Measurements from ENCODE around the gene KLHL4.
"Not testable (repeated sequence)": the region's sequence is repeated elsewhere in the genome, so short reads cannot be mapped to it uniquely, and the experiment has no call there.

Gene KLHL4

GRCh38 chrX:87517571-87518141 is at the start of gene KLHL4:
TSS of gene KLHL4 (plus strand) at chrX:87517802. CDS start at chrX:87517894, 92 bp downstream.
- H3K9ac ChIP-seq (ENCODE audit: low read length) = peak within 1 kb of the TSS; percentile 83
- peaks cover 7% of the 10 kb centered on the region for H3K4me1 ChIP-seq (ENCODE audit: control insufficient read depth, insufficient read depth, low read length)
- H3K36me3 ChIP-seq (ENCODE audit: control insufficient read depth, insufficient read depth, low read length) = no peaks in the 10 kb centered on the region
- H3K9me3 ChIP-seq (ENCODE audit: control insufficient read depth, insufficient read depth, low read depth, low read length) = no peaks in the 10 kb centered on the region
- H3K27ac ChIP-seq (ENCODE audit: low read depth, low read length) = peak within 1 kb of the TSS; percentile 87
- H3K27me3 ChIP-seq (ENCODE audit: control insufficient read depth, insufficient read depth, low read length) = no peaks in the 10 kb centered on the region
- H3K4me3 ChIP-seq (ENCODE audit: low read depth, low read length) = peak within 1 kb of the TSS; percentile 75

GRCh38 chrX:87468941-87469340 is 48.7 kb upstream of the KLHL4 start:
- H3K9ac ChIP-seq (ENCODE audit: low read length) = no peak overlapping the region
- no peaks in the 10 kb centered on the region; the same call in 1 of the 2 replicates for H3K27me3 ChIP-seq (ENCODE audit: control insufficient read depth, insufficient read depth, low read length)
- no peak overlapping the region for H3K4me3 ChIP-seq (ENCODE audit: low read depth, low read length)
- no peak overlapping the region for H3K27ac ChIP-seq (ENCODE audit: low read depth, low read length)
- H3K4me1 ChIP-seq (ENCODE audit: control insufficient read depth, insufficient read depth, low read length) = peaks cover 7% of the 10 kb centered on the region; the same call in 1 of the 2 replicates
- no peaks in the 10 kb centered on the region for H3K36me3 ChIP-seq (ENCODE audit: control insufficient read depth, insufficient read depth, low read length)
- peaks cover 11% of the 10 kb centered on the region for H3K9me3 ChIP-seq (ENCODE audit: control insufficient read depth, insufficient read depth, low read depth, low read length)

GRCh38 chrX:87475793-87476192 is 41.8 kb upstream of the KLHL4 start:
- Histone ChIP-seq H3K36me3 (ENCODE audit: control insufficient read depth, insufficient read depth, low read length) (no peaks in the 10 kb centered on the region), H3K9me3 (ENCODE audit: control insufficient read depth, insufficient read depth, low read depth, low read length) (peaks cover 5% of the 10 kb centered on the region), H3K27ac (ENCODE audit: low read depth, low read length) (no peak overlapping the region), H3K9ac (ENCODE audit: low read length) (no peak overlapping the region), H3K4me1 (ENCODE audit: control insufficient read depth, insufficient read depth, low read length) (no peaks in the 10 kb centered on the region), H3K27me3 (ENCODE audit: control insufficient read depth, insufficient read depth, low read length) (no peaks in the 10 kb centered on the region; the same call in 1 of the 2 replicates), H3K4me3 (ENCODE audit: low read depth, low read length) (no peak overlapping the region)

- not testable (repeated sequence) for H3K27ac ChIP-seq (ENCODE audit: low read depth, low read length); H3K36me3 ChIP-seq (ENCODE audit: control insufficient read depth, insufficient read depth, low read length); H3K9me3 ChIP-seq (ENCODE audit: control insufficient read depth, insufficient read depth, low read depth, low read length); H3K27me3 ChIP-seq (ENCODE audit: control insufficient read depth, insufficient read depth, low read length); H3K4me1 ChIP-seq (ENCODE audit: control insufficient read depth, insufficient read depth, low read length); H3K4me3 ChIP-seq (ENCODE audit: low read depth, low read length); H3K9ac ChIP-seq (ENCODE audit: low read length)
Observed at GRCh38 chrX:87478703-87479102, 38.9 kb upstream of the KLHL4 start.

- Histone ChIP-seq H3K4me1 (ENCODE audit: control insufficient read depth, insufficient read depth, low read length) (no peaks in the 10 kb centered on the region; the same call in 1 of the 2 replicates), H3K9ac (ENCODE audit: low read length) (no peak overlapping the region), H3K9me3 (ENCODE audit: control insufficient read depth, insufficient read depth, low read depth, low read length) (no peaks in the 10 kb centered on the region), H3K4me3 (ENCODE audit: low read depth, low read length) (no peak overlapping the region), H3K36me3 (ENCODE audit: control insufficient read depth, insufficient read depth, low read length) (no peaks in the 10 kb centered on the region), H3K27ac (ENCODE audit: low read depth, low read length) (no peak overlapping the region), H3K27me3 (ENCODE audit: control insufficient read depth, insufficient read depth, low read length) (peaks cover 2% of the 10 kb centered on the region; the same call in 1 of the 2 replicates)
Observed at GRCh38 chrX:87489071-87489470, 28.5 kb upstream of the KLHL4 start.

- Histone ChIP-seq H3K4me3 (ENCODE audit: low read depth, low read length) (no peak overlapping the region), H3K27me3 (ENCODE audit: control insufficient read depth, insufficient read depth, low read length) (no peaks in the 10 kb centered on the region; the same call in 1 of the 2 replicates), H3K27ac (ENCODE audit: low read depth, low read length) (no peak overlapping the region), H3K36me3 (ENCODE audit: control insufficient read depth, insufficient read depth, low read length) (no peaks in the 10 kb centered on the region), H3K9ac (ENCODE audit: low read length) (no peak overlapping the region), H3K9me3 (ENCODE audit: control insufficient read depth, insufficient read depth, low read depth, low read length) (no peaks in the 10 kb centered on the region), H3K4me1 (ENCODE audit: control insufficient read depth, insufficient read depth, low read length) (peaks cover 7% of the 10 kb centered on the region)
Observed at GRCh38 chrX:87515836-87516235, 1.8 kb upstream of the KLHL4 start.

GRCh38 chrX:87516717-87517121 is 883 bp upstream of the KLHL4 start:
- peak overlapping the region; percentile 83 for H3K9ac ChIP-seq (ENCODE audit: low read length)
- no peaks in the 10 kb centered on the region for H3K36me3 ChIP-seq (ENCODE audit: control insufficient read depth, insufficient read depth, low read length)
- no peaks in the 10 kb centered on the region; the same call in 1 of the 2 replicates for H3K27me3 ChIP-seq (ENCODE audit: control insufficient read depth, insufficient read depth, low read length)
- H3K4me3 ChIP-seq (ENCODE audit: low read depth, low read length) = peak overlapping the region; percentile 75
- peaks cover 7% of the 10 kb centered on the region for H3K4me1 ChIP-seq (ENCODE audit: control insufficient read depth, insufficient read depth, low read length)
- peak overlapping the region; percentile 87; the same call in 1 of the 2 replicates for H3K27ac ChIP-seq (ENCODE audit: low read depth, low read length)
- H3K9me3 ChIP-seq (ENCODE audit: control insufficient read depth, insufficient read depth, low read depth, low read length) = no peaks in the 10 kb centered on the region

GRCh38 chrX:87518504-87518903 is 902 bp downstream of the KLHL4 start:
- Histone ChIP-seq H3K4me3 (ENCODE audit: low read depth, low read length) (peak overlapping the region; percentile 75), H3K4me1 (ENCODE audit: control insufficient read depth, insufficient read depth, low read length) (peaks cover 7% of the 10 kb centered on the region), H3K9ac (ENCODE audit: low read length) (peak overlapping the region; percentile 83), H3K36me3 (ENCODE audit: control insufficient read depth, insufficient read depth, low read length) (no peaks in the 10 kb centered on the region), H3K27ac (ENCODE audit: low read depth, low read length) (peak overlapping the region; percentile 80; the same call in 1 of the 2 replicates), H3K9me3 (ENCODE audit: control insufficient read depth, insufficient read depth, low read depth, low read length) (no peaks in the 10 kb centered on the region), H3K27me3 (ENCODE audit: control insufficient read depth, insufficient read depth, low read length) (no peaks in the 10 kb centered on the region)

- H3K27me3 ChIP-seq (ENCODE audit: control insufficient read depth, insufficient read depth, low read length) = no peaks in the 10 kb centered on the region
- H3K36me3 ChIP-seq (ENCODE audit: control insufficient read depth, insufficient read depth, low read length) = no peaks in the 10 kb centered on the region
Observed at GRCh38 chrX:87525771-87526229, 8.2 kb downstream of the KLHL4 start.

GRCh38 chrX:87526281-87526680 is 8.7 kb downstream of the KLHL4 start:
- no peaks in the 10 kb centered on the region; the same call in 1 of the 2 replicates for H3K4me1 ChIP-seq (ENCODE audit: control insufficient read depth, insufficient read depth, low read length)
- no peak overlapping the region for H3K4me3 ChIP-seq (ENCODE audit: low read depth, low read length)
- no peak overlapping the region for H3K27ac ChIP-seq (ENCODE audit: low read depth, low read length)
- H3K9ac ChIP-seq (ENCODE audit: low read length) = no peak overlapping the region
- no peaks in the 10 kb centered on the region for H3K27me3 ChIP-seq (ENCODE audit: control insufficient read depth, insufficient read depth, low read length)
- no peaks in the 10 kb centered on the region for H3K36me3 ChIP-seq (ENCODE audit: control insufficient read depth, insufficient read depth, low read length)
- H3K9me3 ChIP-seq (ENCODE audit: control insufficient read depth, insufficient read depth, low read depth, low read length) = peaks cover 4% of the 10 kb centered on the region; the same call in 1 of the 2 replicates

More at GRCh38 chrX:87525771-87526229, 8.2 kb downstream of the KLHL4 start:
- Histone ChIP-seq H3K9ac (ENCODE audit: low read length) (no peak overlapping the region), H3K27ac (ENCODE audit: low read depth, low read length) (no peak overlapping the region), H3K4me3 (ENCODE audit: low read depth, low read length) (no peak overlapping the region), H3K4me1 (ENCODE audit: control insufficient read depth, insufficient read depth, low read length) (no peaks in the 10 kb centered on the region; the same call in 1 of the 2 replicates), H3K9me3 (ENCODE audit: control insufficient read depth, insufficient read depth, low read depth, low read length) (peaks cover 4% of the 10 kb centered on the region; the same call in 1 of the 2 replicates)

GRCh38 chrX:87528487-87528886 is 10.9 kb downstream of the KLHL4 start:
- Histone ChIP-seq H3K9ac (ENCODE audit: low read length) (no peak overlapping the region), H3K4me1 (ENCODE audit: control insufficient read depth, insufficient read depth, low read length) (no peaks in the 10 kb centered on the region), H3K36me3 (ENCODE audit: control insufficient read depth, insufficient read depth, low read length) (no peaks in the 10 kb centered on the region), H3K27me3 (ENCODE audit: control insufficient read depth, insufficient read depth, low read length) (no peaks in the 10 kb centered on the region), H3K27ac (ENCODE audit: low read depth, low read length) (no peak overlapping the region), H3K4me3 (ENCODE audit: low read depth, low read length) (no peak overlapping the region), H3K9me3 (ENCODE audit: control insufficient read depth, insufficient read depth, low read depth, low read length) (peaks cover 4% of the 10 kb centered on the region; the same call in 1 of the 2 replicates)

Measured in HUES6 (cell line).